HG03045 (cell line): ENCODE data around the gene CDC42EP1.
"Not testable (repeated sequence)": the region's sequence is repeated elsewhere in the genome, so short reads cannot be mapped to it uniquely, and the experiment has no call there.

Experiments
- ATAC-seq: cut with Tn5 transposase; IDR thresholded peaks from one replicate; pipeline ENCODE4 v1.9.1; 2021; ENCODE audit warnings: mild to moderate bottlenecking, moderate library complexity; ENCODE audit not compliant: unreplicated experiment

The CDC42EP1 gene

GRCh38 chr22:37575490-37576003 is 15.3 kb downstream of the CDC42EP1 start:
- ATAC-seq: no peak

GRCh38 chr22:37578002-37578401 is 17.7 kb downstream of the CDC42EP1 start:
- no peak for ATAC-seq

- no peak for ATAC-seq
These were observed 21.2 kb downstream of the CDC42EP1 start for GRCh38 chr22:37581504-37581903.

GRCh38 chr22:37582526-37582925 is 22.2 kb downstream of the CDC42EP1 start:
- ATAC-seq: no peak

- no peak for ATAC-seq
These were observed 28.4 kb downstream of the CDC42EP1 start for GRCh38 chr22:37588546-37589215.

GRCh38 chr22:37589636-37590035 is 29.4 kb downstream of the CDC42EP1 start:
- ATAC-seq: no peak

GRCh38 chr22:37591081-37591480 is 30.8 kb downstream of the CDC42EP1 start:
- not testable (repeated sequence) for ATAC-seq

GRCh38 chr22:37591823-37592404 is 31.6 kb downstream of the CDC42EP1 start:
- no peak for ATAC-seq

- no peak for ATAC-seq
These were observed 34.0 kb downstream of the CDC42EP1 start for GRCh38 chr22:37594237-37594636.

- no peak for ATAC-seq
These were observed 38.9 kb downstream of the CDC42EP1 start for GRCh38 chr22:37599153-37599552.

- no peak for ATAC-seq
These were observed 40.9 kb downstream of the CDC42EP1 start for GRCh38 chr22:37601203-37601539.

GRCh38 chr22:37601540-37602442 is 41.5 kb downstream of the CDC42EP1 start:
- no peak for ATAC-seq

- ATAC-seq: not testable (repeated sequence)
These were observed 42.4 kb downstream of the CDC42EP1 start for GRCh38 chr22:37602546-37603277.

- ATAC-seq: no peak
These were observed 43.8 kb downstream of the CDC42EP1 start for GRCh38 chr22:37604074-37604473.

- no peak for ATAC-seq
These were observed 44.6 kb downstream of the CDC42EP1 start for GRCh38 chr22:37604875-37605274.

GRCh38 chr22:37607010-37607934 is 47.0 kb downstream of the CDC42EP1 start:
- ATAC-seq: peak; percentile 41

- ATAC-seq: no peak
These were observed 47.7 kb downstream of the CDC42EP1 start for GRCh38 chr22:37607935-37608476.

- peak; percentile 81 for ATAC-seq
These were observed 48.4 kb downstream of the CDC42EP1 start, which contains the start of gene GGA1 for GRCh38 chr22:37608477-37609239. Gene GGA1, plus strand, starts transcription at chr22:37608834. Its CDS starts 27 bp downstream, at chr22:37608861.
